Fibroblast of mammary gland (primary cell): ENCODE data around the gene RABGEF1.
"Not testable (repeated sequence)": the region's sequence is repeated elsewhere in the genome, so short reads cannot be mapped to it uniquely, and the experiment has no call there.

Experiments used
- DNase-seq: peaks from one replicate; pipeline ENCODE4 v3.0.0-alpha.2; 2010; ENCODE audit warnings: low read depth
- H3K4me3 ChIP-seq: 2 replicates; pipeline ENCODE4 v1.5.1; 2011; ENCODE audit warnings: low read depth, mild to moderate bottlenecking, low read length, moderate library complexity; ENCODE audit not compliant: control insufficient read depth
- CTCF ChIP-seq: conservative IDR thresholded peaks from 2 replicates; pipeline ENCODE4 v1.5.1; 2011; ENCODE audit warnings: low read depth, low read length, inconsistent platforms; ENCODE audit not compliant: control insufficient read depth, insufficient read depth

The RABGEF1 gene

GRCh38 chr7:66826649-66827048 is 86.1 kb downstream of the RABGEF1 start:
- H3K4me3 ChIP-seq = no peak overlapping the region
- TF ChIP-seq CTCF = no peak
- DNase-seq = no peak

GRCh38 chr7:66830976-66831375 is 90.4 kb downstream of the RABGEF1 start:
- H3K4me3 ChIP-seq, DNase-seq: not testable (repeated sequence)

- no peak for TF ChIP-seq CTCF
- no peak for DNase-seq
- H3K4me3 ChIP-seq = no peak overlapping the region
These were observed 92.2 kb downstream of the RABGEF1 start for GRCh38 chr7:66832531-66833351.

GRCh38 chr7:66837007-66837406 is 96.5 kb downstream of the RABGEF1 start:
- TF ChIP-seq CTCF = peak; percentile 51
- no peak overlapping the region for H3K4me3 ChIP-seq
- DNase-seq = peak; percentile 58

- DNase-seq = no peak
- H3K4me3 ChIP-seq = no peak overlapping the region
- no peak for TF ChIP-seq CTCF
These were observed 97.1 kb downstream of the RABGEF1 start for GRCh38 chr7:66837661-66838060.

- TF ChIP-seq CTCF = no peak
These were observed 99.3 kb downstream of the RABGEF1 start for GRCh38 chr7:66839814-66840213.

GRCh38 chr7:66840316-66840715 is 99.8 kb downstream of the RABGEF1 start:
- no peak for TF ChIP-seq CTCF

More at GRCh38 chr7:66839814-66840213, 99.3 kb downstream of the RABGEF1 start:
- no peak overlapping the region for H3K4me3 ChIP-seq
- no peak for DNase-seq

More at GRCh38 chr7:66840316-66840715, 99.8 kb downstream of the RABGEF1 start:
- DNase-seq = no peak
- H3K4me3 ChIP-seq = no peak overlapping the region
